ENCODE data around the gene TGFBR2.

The TGFBR2 gene

DNA sequence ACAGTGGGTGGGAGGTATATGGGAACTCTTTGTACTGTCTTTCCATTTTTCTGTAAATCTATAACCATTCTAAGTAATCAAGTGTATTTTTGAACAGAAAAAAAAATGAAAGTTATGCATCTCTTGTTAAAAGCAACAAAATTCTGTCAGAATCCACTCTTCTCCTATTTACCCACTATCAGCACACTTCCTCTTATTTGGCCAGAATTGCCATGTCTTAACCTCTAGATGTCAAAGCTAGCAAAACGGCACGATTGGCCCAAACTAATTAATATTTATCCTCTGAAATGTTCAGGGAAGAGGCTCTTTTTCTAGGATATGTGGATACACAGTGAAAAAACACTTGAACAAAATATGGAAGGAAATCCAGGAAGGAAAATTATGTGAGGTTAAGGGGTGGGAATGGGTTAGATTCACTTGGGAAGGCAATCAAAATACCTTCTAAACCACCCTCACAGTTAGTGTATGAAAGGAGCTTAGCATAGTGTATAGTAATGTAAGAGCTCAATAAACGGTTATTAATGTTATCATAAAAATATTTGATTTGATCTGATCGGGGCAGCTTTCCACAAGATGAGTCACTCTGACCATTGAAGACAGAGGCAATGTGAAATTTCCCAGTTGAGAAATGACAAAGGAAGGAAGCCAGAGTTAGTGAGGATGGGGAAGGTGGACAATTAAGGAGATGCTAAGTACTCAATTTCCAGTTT lies 20.1 kb upstream of the TGFBR2 start:
- Histone ChIP-seq H3K4me2 (ENCODE audit: low read length) (no peak overlapping the region), H3K79me2 (ENCODE audit: low read length) (no peaks in the 10 kb centered on the region), H3K27me3 (ENCODE audit: low read depth, low read length) (no peaks in the 10 kb centered on the region), H4K20me1 (ENCODE audit: insufficient read depth, low read length) (no peaks in the 10 kb centered on the region), H3K4me1 (ENCODE audit: low read length) (no peaks in the 10 kb centered on the region), H3K9ac (ENCODE audit: low read length) (no peak overlapping the region), H3K4me3 (ENCODE audit: low read length) (no peak overlapping the region), H2AFZ (ENCODE audit: low read depth, low read length) (no peak overlapping the region), H3K9me3 (ENCODE audit: insufficient read depth, low read length) (no peaks in the 10 kb centered on the region), H3K36me3 (replicated peaks; ENCODE audit: low read depth, low read length) (no peaks in the 10 kb centered on the region), H3K27ac (ENCODE audit: low read length) (no peak overlapping the region)
- no peak for TF ChIP-seq EZH2phosphoT487 (IDR thresholded peaks at IDR 0.05; ENCODE audit: low read depth)
- TF ChIP-seq, protein P1, sequence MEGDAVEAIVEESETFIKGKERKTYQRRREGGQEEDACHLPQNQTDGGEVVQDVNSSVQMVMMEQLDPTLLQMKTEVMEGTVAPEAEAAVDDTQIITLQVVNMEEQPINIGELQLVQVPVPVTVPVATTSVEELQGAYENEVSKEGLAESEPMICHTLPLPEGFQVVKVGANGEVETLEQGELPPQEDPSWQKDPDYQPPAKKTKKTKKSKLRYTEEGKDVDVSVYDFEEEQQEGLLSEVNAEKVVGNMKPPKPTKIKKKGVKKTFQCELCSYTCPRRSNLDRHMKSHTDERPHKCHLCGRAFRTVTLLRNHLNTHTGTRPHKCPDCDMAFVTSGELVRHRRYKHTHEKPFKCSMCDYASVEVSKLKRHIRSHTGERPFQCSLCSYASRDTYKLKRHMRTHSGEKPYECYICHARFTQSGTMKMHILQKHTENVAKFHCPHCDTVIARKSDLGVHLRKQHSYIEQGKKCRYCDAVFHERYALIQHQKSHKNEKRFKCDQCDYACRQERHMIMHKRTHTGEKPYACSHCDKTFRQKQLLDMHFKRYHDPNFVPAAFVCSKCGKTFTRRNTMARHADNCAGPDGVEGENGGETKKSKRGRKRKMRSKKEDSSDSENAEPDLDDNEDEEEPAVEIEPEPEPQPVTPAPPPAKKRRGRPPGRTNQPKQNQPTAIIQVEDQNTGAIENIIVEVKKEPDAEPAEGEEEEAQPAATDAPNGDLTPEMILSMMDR (IDR thresholded peaks at IDR 0.05; ENCODE audit: low read depth, low read length), result no peak

DNA sequence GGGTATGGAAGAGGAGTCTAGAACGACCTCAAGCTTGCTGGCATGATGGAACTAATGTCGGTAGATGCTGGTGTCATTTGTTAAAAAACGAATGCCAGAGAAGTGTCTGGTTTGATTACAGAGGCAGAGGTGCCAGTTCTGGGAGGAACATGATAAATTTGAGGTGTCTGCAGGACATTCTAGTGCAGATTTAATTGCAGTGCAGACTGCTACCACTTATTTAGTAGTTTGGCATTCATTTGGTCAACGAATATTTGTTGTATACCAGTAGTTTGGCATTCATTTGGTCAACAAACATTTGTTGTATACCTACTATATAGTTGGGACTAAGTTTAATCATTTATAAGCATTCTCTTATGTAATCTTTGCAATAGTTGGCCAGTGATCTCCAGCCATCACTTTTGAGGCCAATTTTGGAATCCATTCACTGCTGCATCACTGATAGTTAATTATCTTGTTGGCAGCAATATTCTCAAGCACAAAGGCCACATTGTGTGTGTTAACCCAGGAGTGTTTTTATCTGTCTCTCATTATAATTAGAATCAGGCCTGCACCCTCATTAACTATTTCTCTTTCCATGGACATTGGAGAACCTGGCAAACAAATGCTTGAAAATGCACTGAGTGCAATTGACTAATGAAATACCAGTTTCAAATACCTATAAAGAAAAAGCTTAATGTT lies 19.5 kb upstream of the TGFBR2 start:
- no peaks in the 10 kb centered on the region for H3K9me3 ChIP-seq (ENCODE audit: insufficient read depth, low read length)
- H3K4me2 ChIP-seq (ENCODE audit: low read length), result no peak overlapping the region
- no peaks in the 10 kb centered on the region for H3K4me1 ChIP-seq (ENCODE audit: low read length)
- no peaks in the 10 kb centered on the region for H3K36me3 ChIP-seq (replicated peaks; ENCODE audit: low read depth, low read length)
- H3K27me3 ChIP-seq (ENCODE audit: low read depth, low read length), result no peaks in the 10 kb centered on the region
- no peak overlapping the region for H3K4me3 ChIP-seq (ENCODE audit: low read length)
- H2AFZ ChIP-seq (ENCODE audit: low read depth, low read length), result no peak overlapping the region
- H4K20me1 ChIP-seq (ENCODE audit: insufficient read depth, low read length), result no peaks in the 10 kb centered on the region
- H3K79me2 ChIP-seq (ENCODE audit: low read length), result no peaks in the 10 kb centered on the region
- TF ChIP-seq EZH2phosphoT487 (IDR thresholded peaks at IDR 0.05; ENCODE audit: low read depth), result no peak
- TF ChIP-seq, protein P1 (IDR thresholded peaks at IDR 0.05; ENCODE audit: low read depth, low read length), result no peak
- no peak overlapping the region for H3K27ac ChIP-seq (ENCODE audit: low read length)
- H3K9ac ChIP-seq (ENCODE audit: low read length), result no peak overlapping the region

DNA sequence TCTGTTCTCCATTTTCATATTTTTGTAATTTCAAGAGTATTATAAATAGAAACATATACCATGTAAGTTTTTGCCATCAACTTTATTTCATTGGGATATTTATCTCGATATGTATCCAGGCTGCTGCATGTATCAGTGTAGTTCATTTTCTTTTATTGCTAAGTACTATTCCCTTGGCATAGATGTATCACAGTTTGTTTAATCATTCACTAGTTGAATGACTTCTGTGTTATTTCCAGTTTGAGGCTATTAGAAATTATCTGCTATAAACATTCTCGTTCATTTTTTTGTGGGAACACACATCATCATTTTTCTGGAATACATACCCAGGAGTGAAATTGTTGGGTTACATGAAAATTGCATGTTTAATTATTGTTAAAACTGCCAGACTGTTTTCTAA lies 18.5 kb upstream of the TGFBR2 start:
- Histone ChIP-seq H4K20me1 (ENCODE audit: insufficient read depth, low read length) (no peaks in the 10 kb centered on the region), H3K36me3 (replicated peaks; ENCODE audit: low read depth, low read length) (no peaks in the 10 kb centered on the region), H3K4me3 (ENCODE audit: low read length) (no peak overlapping the region), H3K4me2 (ENCODE audit: low read length) (no peak overlapping the region), H3K9me3 (ENCODE audit: insufficient read depth, low read length) (peaks cover 3% of the 10 kb centered on the region; the same call in 1 of the 2 replicates), H2AFZ (ENCODE audit: low read depth, low read length) (no peak overlapping the region), H3K27me3 (ENCODE audit: low read depth, low read length) (no peaks in the 10 kb centered on the region), H3K9ac (ENCODE audit: low read length) (no peak overlapping the region), H3K4me1 (ENCODE audit: low read length) (no peaks in the 10 kb centered on the region), H3K27ac (ENCODE audit: low read length) (no peak overlapping the region), H3K79me2 (ENCODE audit: low read length) (no peaks in the 10 kb centered on the region)
- no peak for TF ChIP-seq EZH2phosphoT487 (IDR thresholded peaks at IDR 0.05; ENCODE audit: low read depth)
- TF ChIP-seq, protein P1 (IDR thresholded peaks at IDR 0.05; ENCODE audit: low read depth, low read length), result no peak

DNA sequence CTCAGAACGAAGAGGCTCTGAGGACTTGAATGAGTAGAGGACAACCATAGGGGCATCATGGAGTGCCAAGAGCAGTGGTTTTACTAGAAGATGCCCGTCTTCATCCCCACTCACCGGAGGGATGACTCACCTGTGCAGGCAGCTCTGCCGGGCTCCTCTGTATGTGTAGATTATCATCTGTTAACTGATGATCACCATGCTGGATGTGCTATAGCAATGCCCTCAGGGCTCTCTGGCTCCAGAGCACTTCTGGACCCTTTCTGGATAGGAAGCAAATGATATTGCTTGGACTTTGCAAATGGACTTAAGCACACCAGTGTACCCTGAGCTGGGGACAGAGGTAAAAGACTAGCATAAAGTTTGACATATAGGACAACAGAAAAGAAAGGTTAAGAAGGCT lies 10.2 kb upstream of the TGFBR2 start:
- Histone ChIP-seq H3K27ac (ENCODE audit: low read length) (no peak overlapping the region), H3K4me3 (ENCODE audit: low read length) (no peak overlapping the region)
- TF ChIP-seq, protein P1 (IDR thresholded peaks at IDR 0.05; ENCODE audit: low read depth, low read length), result no peak

More for the DNA sequence above, 10.2 kb upstream of the TGFBR2 start:
- Histone ChIP-seq H3K4me1 (ENCODE audit: low read length) (peaks cover 40% of the 10 kb centered on the region), H4K20me1 (ENCODE audit: insufficient read depth, low read length) (no peaks in the 10 kb centered on the region), H3K79me2 (ENCODE audit: low read length) (no peaks in the 10 kb centered on the region), H3K27me3 (ENCODE audit: low read depth, low read length) (no peaks in the 10 kb centered on the region), H2AFZ (ENCODE audit: low read depth, low read length) (no peak overlapping the region), H3K9ac (ENCODE audit: low read length) (no peak overlapping the region), H3K4me2 (ENCODE audit: low read length) (no peak overlapping the region), H3K36me3 (replicated peaks; ENCODE audit: low read depth, low read length) (no peaks in the 10 kb centered on the region), H3K9me3 (ENCODE audit: insufficient read depth, low read length) (peaks cover 3% of the 10 kb centered on the region; the same call in 1 of the 2 replicates)
